Activated naive CD4-positive, alpha-beta T cell treated with anti-CD3 and anti-CD28 coated beads for 36 hours (primary cell): ENCODE measurements around the gene ZBTB7C. TPM values are rescaled to one million over a fixed set of nuclear protein-coding genes. Genes with fewer than 3 reads are reported as not detected.

Experiments used
- CTCF ChIA-PET: fragments of 350-600 bp; sonication (Branson Sonifier 250); formaldehyde crosslinking; loops from one replicate; lab custom pipeline; 2021; ENCODE audit warnings: antibody characterized with exemption; lab: Charles Lee
- DNase-seq: peaks from one replicate; pipeline ENCODE4 v3.0.0-alpha.2; 2020
- H3K27ac Mint-ChIP-seq: one replicate; pipeline ENCODE4 v1.8.0; 2021; ENCODE audit warnings: mild to moderate bottlenecking, mixed read lengths
- H3K27me3 Mint-ChIP-seq: one replicate; pipeline ENCODE4 v1.8.0; 2021; ENCODE audit warnings: low read depth, mixed read lengths
- H3K36me3 Mint-ChIP-seq: one replicate; pipeline ENCODE4 v1.8.0; 2021; ENCODE audit warnings: low read depth, mixed read lengths
- H3K4me1 Mint-ChIP-seq: one replicate; pipeline ENCODE4 v1.8.0; 2021; ENCODE audit warnings: low read depth, mixed read lengths
- H3K4me3 Mint-ChIP-seq: one replicate; pipeline ENCODE4 v1.8.0; 2021; ENCODE audit warnings: mild to moderate bottlenecking, moderate library complexity, mixed read lengths
- H3K9me3 Mint-ChIP-seq: one replicate; pipeline ENCODE4 v1.8.0; 2021; ENCODE audit warnings: mixed read lengths
- intact Hi-C: fragments of 100-400 bp; cut with micrococcal nuclease; formaldehyde crosslinking; loops from one replicate; pipeline ENCODE4 v1.15.1; 2023
- total RNA-seq, 2 experiments: library from RNA; stranded (reverse); gene quantifications; one replicate each; pipeline ENCODE4 v1.2.3, GENCODE V29; 2021

The ZBTB7C gene
- total RNA-seq, 2 experiments from 2014 or later = not detected

- Mint-ChIP-seq H3K4me1 (no peaks in the 10 kb centered on the region), H3K4me3 (no peak overlapping the region), H3K36me3 (no peaks in the 10 kb centered on the region), H3K27me3 (peaks cover 5% of the 10 kb centered on the region), H3K27ac (no peak overlapping the region), H3K9me3 (peaks cover 2% of the 10 kb centered on the region)
- no peak for DNase-seq
- CTCF ChIA-PET = no interaction called here
- intact Hi-C loops = no loop called here
Observed at GRCh38 chr18:48265328-48265727, 143.9 kb downstream of the ZBTB7C start.

- Mint-ChIP-seq H3K27ac (no peak overlapping the region), H3K27me3 (peaks cover 2% of the 10 kb centered on the region), H3K4me1 (no peaks in the 10 kb centered on the region), H3K4me3 (no peak overlapping the region), H3K36me3 (no peaks in the 10 kb centered on the region), H3K9me3 (peaks cover 2% of the 10 kb centered on the region)
- intact Hi-C loops = no loop called here
- CTCF ChIA-PET = no interaction called here
- DNase-seq = no peak
Observed at GRCh38 chr18:48263914-48264902, 145.0 kb downstream of the ZBTB7C start.

- intact Hi-C loops = no loop called here
- H3K36me3 Mint-ChIP-seq = no peaks in the 10 kb centered on the region
- peaks cover 2% of the 10 kb centered on the region for H3K9me3 Mint-ChIP-seq
- no peak for DNase-seq
- peaks cover 2% of the 10 kb centered on the region for H3K27me3 Mint-ChIP-seq
- H3K4me1 Mint-ChIP-seq = no peaks in the 10 kb centered on the region
- CTCF ChIA-PET = no interaction called here
- H3K4me3 Mint-ChIP-seq = no peak overlapping the region
- no peak overlapping the region for H3K27ac Mint-ChIP-seq
Observed at GRCh38 chr18:48263192-48263853, 145.9 kb downstream of the ZBTB7C start.

DNA sequence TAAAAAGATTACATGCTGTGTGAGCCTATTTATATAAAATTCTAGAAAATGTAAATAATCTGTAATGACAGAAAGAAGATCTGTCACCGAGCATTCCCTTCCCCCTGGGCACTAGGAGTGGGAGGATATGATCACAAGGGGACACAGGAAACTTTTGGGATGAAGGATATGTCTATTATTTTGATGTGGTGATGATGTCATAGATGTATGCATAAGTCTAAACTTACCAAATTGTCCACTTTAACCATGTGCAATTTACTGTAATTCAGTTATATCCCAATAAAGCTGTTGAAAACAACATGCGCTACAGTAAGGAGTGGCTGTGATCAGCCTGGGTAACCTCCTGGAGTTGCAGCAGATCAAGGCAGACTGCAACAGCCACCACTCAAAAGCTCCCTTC is 148.9 kb downstream of the ZBTB7C start:
- CTCF ChIA-PET = no interaction called here
- no peaks in the 10 kb centered on the region for H3K4me1 Mint-ChIP-seq
- no peaks in the 10 kb centered on the region for H3K27me3 Mint-ChIP-seq
- H3K9me3 Mint-ChIP-seq = peaks cover 3% of the 10 kb centered on the region
- no peak for DNase-seq
- H3K4me3 Mint-ChIP-seq = no peak overlapping the region
- H3K27ac Mint-ChIP-seq = no peak overlapping the region
- no peaks in the 10 kb centered on the region for H3K36me3 Mint-ChIP-seq
- intact Hi-C loops = no loop called here

DNA sequence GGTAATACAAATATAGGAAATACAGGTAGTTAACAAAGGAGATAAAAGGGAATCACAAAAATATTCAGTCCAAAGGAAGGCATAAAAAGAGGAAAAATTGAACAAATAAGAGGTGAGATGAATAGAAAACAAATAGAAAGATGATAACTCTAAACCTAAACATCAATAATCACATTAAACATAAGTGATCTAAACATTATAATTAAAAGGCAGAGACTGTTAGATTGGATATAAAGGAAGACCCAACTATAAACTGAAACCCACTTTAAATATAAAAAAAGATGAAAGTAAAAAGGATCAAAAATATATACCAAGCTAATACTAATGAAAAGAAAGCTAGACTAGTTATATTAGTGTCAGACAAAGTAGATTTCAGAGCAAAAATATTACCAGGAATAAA is 152.3 kb downstream of the ZBTB7C start:
- Mint-ChIP-seq H3K4me3 (no peak overlapping the region), H3K9me3 (peaks cover 5% of the 10 kb centered on the region), H3K27me3 (peaks cover 9% of the 10 kb centered on the region), H3K27ac (no peak overlapping the region), H3K36me3 (no peaks in the 10 kb centered on the region), H3K4me1 (no peaks in the 10 kb centered on the region)
- CTCF ChIA-PET = no interaction called here
- DNase-seq = no peak
- intact Hi-C loops = no loop called here

DNA sequence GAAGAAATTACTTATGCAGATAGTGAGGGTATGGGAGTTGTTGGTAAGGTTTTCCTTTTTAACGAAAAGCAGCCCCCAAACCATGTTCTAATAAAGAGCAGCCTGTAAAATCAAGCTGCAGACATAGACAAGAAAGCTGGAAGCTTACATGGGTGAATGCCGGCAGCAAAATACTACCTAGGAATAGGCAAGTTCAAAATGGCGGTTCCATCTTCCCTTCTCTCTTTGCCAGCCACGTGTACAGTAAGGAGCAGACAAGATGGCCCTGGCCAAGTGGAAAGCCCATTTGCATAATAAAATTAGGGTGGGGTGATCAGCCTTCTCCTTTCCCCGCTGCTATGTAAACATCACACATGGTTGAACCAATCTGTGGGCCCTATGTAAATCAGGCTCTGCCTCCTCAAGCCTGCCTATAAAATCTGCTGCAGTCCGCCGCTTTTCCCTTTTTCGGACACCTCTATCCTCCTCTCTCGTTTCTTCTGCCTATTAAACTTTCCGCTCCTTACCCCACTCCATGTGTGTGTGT is 155.0 kb downstream of the ZBTB7C start:
- H3K4me1 Mint-ChIP-seq = no peaks in the 10 kb centered on the region
- H3K9me3 Mint-ChIP-seq = peaks cover 5% of the 10 kb centered on the region
- intact Hi-C loops = no loop called here
- peaks cover 11% of the 10 kb centered on the region for H3K27me3 Mint-ChIP-seq
- no peaks in the 10 kb centered on the region for H3K36me3 Mint-ChIP-seq
- CTCF ChIA-PET = no interaction called here
- H3K4me3 Mint-ChIP-seq = no peak overlapping the region
- no peak overlapping the region for H3K27ac Mint-ChIP-seq
- no peak for DNase-seq

- intact Hi-C loops = no loop called here
- Mint-ChIP-seq H3K27me3 (peaks cover 11% of the 10 kb centered on the region), H3K4me1 (no peaks in the 10 kb centered on the region), H3K27ac (no peak overlapping the region), H3K9me3 (peaks cover 5% of the 10 kb centered on the region), H3K36me3 (no peaks in the 10 kb centered on the region), H3K4me3 (no peak overlapping the region)
- CTCF ChIA-PET = no interaction called here
- DNase-seq = no peak
Observed at GRCh38 chr18:48252525-48252924, 156.7 kb downstream of the ZBTB7C start.

- intact Hi-C loops = no loop called here
- H3K36me3 Mint-ChIP-seq = no peaks in the 10 kb centered on the region
- no peaks in the 10 kb centered on the region for H3K4me1 Mint-ChIP-seq
- no peak overlapping the region for H3K4me3 Mint-ChIP-seq
- H3K27ac Mint-ChIP-seq = no peak overlapping the region
- peaks cover 1% of the 10 kb centered on the region for H3K9me3 Mint-ChIP-seq
- CTCF ChIA-PET = no interaction called here
- peaks cover 11% of the 10 kb centered on the region for H3K27me3 Mint-ChIP-seq
- no peak for DNase-seq
Observed at GRCh38 chr18:48250918-48251317, 158.3 kb downstream of the ZBTB7C start.

- intact Hi-C loops = no loop called here
- peaks cover 11% of the 10 kb centered on the region for H3K27me3 Mint-ChIP-seq
- no peak for DNase-seq
- H3K4me3 Mint-ChIP-seq = no peak overlapping the region
- no peaks in the 10 kb centered on the region for H3K36me3 Mint-ChIP-seq
- CTCF ChIA-PET = interaction anchor here (0.8 kb wide), 1 partner anchor 44 kb away, joined by 3 read pairs; no protein-coding TSS in a partner anchor
- no peak overlapping the region for H3K27ac Mint-ChIP-seq
- H3K9me3 Mint-ChIP-seq = peaks cover 1% of the 10 kb centered on the region
- H3K4me1 Mint-ChIP-seq = no peaks in the 10 kb centered on the region
Observed at GRCh38 chr18:48250362-48250907, 158.7 kb downstream of the ZBTB7C start.

GRCh38 chr18:48249854-48250253 is 159.3 kb downstream of the ZBTB7C start:
- intact Hi-C loops = no loop called here
- Mint-ChIP-seq H3K27me3 (peaks cover 11% of the 10 kb centered on the region), H3K27ac (no peak overlapping the region), H3K36me3 (no peaks in the 10 kb centered on the region), H3K4me1 (no peaks in the 10 kb centered on the region), H3K9me3 (peaks cover 1% of the 10 kb centered on the region), H3K4me3 (no peak overlapping the region)
- CTCF ChIA-PET = interaction anchor here (0.8 kb wide), 1 partner anchor 44 kb away, joined by 3 read pairs; no protein-coding TSS in a partner anchor
- DNase-seq = no peak

- no peaks in the 10 kb centered on the region for H3K36me3 Mint-ChIP-seq
- no peak overlapping the region for H3K4me3 Mint-ChIP-seq
- H3K27me3 Mint-ChIP-seq = peaks cover 19% of the 10 kb centered on the region
- peaks cover 2% of the 10 kb centered on the region for H3K9me3 Mint-ChIP-seq
- intact Hi-C loops = no loop called here
- CTCF ChIA-PET = no interaction called here
- no peak for DNase-seq
- H3K27ac Mint-ChIP-seq = no peak overlapping the region
- H3K4me1 Mint-ChIP-seq = no peaks in the 10 kb centered on the region
Observed at GRCh38 chr18:48244530-48244929, 164.7 kb downstream of the ZBTB7C start.

GRCh38 chr18:48238636-48239035 is 170.5 kb downstream of the ZBTB7C start:
- H3K27me3 Mint-ChIP-seq = peaks cover 41% of the 10 kb centered on the region
- intact Hi-C loops = no loop called here
- no peak overlapping the region for H3K27ac Mint-ChIP-seq
- DNase-seq = no peak
- no peaks in the 10 kb centered on the region for H3K4me1 Mint-ChIP-seq
- CTCF ChIA-PET = interaction anchor here (1.3 kb wide), 1 partner anchor 10 kb away, joined by 4 read pairs; no protein-coding TSS in a partner anchor
- H3K4me3 Mint-ChIP-seq = no peak overlapping the region
- no peaks in the 10 kb centered on the region for H3K36me3 Mint-ChIP-seq
- peaks cover 2% of the 10 kb centered on the region for H3K9me3 Mint-ChIP-seq
